ENCODE results near the gene THSD4.
"Not testable (repeated sequence)": the region's sequence is repeated elsewhere in the genome, so short reads cannot be mapped to it uniquely, and the experiment has no call there.

THSD4 gene

DNA sequence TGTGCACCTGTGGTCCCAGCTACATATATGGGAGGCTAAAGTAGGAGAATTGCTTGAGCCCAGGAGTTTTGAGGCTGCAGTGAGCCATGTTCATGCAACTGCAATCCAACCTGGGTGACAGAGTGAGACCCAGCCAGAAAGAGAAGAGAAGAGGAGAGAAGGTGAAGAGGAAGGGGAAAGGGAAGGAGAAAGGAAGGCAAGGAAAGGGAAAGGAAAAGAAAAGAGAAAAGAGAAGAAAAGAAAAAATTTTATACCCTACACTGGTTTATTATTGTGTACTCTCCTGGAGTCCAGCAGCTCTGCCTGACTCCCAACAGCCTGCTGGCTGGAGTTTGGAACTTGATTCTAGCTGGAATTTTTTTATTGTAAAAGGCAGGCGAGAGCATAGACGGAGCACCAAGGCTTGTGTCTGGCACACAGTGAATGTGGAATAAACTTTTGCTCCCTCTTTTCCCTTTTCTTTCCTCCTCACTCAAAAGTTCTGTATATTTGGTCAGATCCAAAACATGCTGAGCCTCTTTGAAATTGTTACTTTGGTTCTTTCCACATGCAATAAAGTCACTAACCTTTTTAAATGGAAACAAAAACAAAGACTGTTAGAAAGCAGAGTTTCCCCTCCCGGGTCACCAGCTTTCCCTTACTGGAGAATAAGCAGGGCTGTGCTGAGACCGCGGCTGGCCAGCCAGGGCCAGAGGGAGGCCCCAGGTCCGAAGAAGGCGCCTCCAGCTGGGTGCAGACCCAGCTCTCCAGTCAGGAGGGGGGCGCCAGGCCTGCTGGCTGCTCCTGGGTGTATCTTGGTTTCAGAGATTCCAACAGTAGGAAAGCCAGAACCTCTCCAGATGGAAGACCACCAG is 9.9 kb downstream of the THSD4 start:
- no peak for DNase-seq

GRCh38 chr15:71125831-71126450 is 10.7 kb downstream of the THSD4 start:
- no peak for DNase-seq

- DNase-seq: no peak
Measured at GRCh38 chr15:71127083-71127482, 11.8 kb downstream of the THSD4 start.

DNA sequence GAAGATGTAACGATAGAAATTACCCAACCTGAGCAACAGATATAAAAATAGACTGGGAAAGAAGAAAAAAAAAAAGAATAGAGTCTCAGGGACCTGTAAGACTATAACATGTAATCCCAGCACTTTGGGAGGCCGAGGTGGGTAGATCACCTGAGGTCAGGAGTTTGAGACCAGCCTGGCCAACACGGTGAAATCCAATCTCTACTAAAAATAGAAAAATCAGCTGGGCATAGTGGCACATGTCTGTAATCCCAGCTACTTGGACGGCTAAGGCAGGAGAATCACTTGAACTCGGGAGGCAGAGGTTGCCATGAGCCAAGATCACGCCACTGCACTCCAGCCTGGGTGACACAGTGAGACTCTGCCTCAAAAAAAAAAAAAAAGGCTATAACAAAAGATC is 12.9 kb downstream of the THSD4 start:
- not testable (repeated sequence) for DNase-seq

- DNase-seq: no peak
Measured at GRCh38 chr15:71128939-71129562, 13.8 kb downstream of the THSD4 start.

GRCh38 chr15:71129669-71130068 is 14.4 kb downstream of the THSD4 start:
- no peak for DNase-seq

DNA sequence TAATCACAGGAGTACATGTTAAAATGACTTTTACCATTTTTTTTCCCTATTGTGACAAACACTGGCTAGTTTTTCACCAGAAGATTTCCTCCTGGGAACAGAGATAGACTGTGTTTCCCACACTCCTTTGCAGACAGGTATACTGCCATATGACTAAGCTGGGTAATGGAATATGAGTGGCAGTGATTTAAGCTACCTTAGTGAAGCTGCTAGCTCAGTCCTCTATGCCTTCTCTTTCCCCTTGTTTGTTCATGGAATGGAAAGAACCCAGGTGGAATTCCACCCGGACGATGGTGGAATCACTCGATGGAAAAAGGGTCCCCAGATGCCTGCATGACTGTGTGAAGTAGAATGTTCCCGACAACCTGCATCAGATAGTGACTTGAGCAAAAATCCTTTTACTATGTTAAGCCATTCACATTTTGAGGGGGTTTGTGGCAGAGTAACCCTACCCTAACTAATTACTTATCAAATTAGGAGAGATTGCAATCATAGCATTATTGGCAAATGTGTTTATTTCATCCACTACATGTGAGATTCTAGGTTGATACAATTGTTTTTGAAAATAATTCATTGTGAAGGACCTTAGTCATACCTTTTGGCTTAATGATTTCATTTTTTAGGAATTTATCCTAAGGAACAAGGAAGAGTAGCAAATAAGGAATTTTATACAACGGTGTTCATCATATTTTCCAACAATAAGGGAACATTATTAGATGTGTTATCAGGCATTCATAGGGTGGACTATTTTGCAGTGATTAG is 16.5 kb downstream of the THSD4 start:
- no peak for DNase-seq

DNA sequence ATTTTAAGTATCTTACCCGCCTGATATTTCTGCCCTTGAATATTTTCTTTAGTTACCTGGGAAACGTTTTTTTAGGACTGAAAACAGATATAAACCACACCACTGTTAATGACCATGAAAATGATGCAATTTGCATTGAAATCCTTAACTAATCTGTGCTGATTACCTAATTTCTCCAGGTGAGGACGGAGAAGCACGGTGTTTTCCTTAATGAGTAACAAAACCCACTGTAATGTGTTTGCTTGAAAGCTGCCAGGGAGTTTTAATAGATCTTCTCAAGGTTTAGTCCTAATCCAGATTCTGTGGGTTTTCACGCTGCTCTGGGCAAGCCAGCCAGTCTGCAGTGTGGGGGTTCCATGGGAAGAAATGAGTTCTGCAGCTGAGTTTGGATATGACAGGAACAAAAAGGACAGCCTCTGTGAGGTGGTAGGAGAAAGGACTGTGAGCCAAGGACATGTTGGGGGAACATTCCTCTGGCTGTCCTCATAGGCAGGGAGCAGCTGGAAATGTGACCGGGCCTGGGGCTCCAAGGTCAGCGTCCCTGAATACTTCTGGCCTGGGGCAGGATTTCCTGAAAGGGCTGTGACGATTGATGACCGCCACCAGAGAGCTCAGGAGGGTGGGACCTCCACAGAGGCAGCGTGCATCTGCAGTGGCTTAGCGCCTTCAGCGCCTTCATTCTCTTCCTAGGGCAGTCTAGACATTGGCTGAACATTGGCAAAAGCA is 18.6 kb downstream of the THSD4 start:
- DNase-seq: no peak

- no peak for DNase-seq
Measured at GRCh38 chr15:71136159-71136783, 21.0 kb downstream of the THSD4 start.

DNA sequence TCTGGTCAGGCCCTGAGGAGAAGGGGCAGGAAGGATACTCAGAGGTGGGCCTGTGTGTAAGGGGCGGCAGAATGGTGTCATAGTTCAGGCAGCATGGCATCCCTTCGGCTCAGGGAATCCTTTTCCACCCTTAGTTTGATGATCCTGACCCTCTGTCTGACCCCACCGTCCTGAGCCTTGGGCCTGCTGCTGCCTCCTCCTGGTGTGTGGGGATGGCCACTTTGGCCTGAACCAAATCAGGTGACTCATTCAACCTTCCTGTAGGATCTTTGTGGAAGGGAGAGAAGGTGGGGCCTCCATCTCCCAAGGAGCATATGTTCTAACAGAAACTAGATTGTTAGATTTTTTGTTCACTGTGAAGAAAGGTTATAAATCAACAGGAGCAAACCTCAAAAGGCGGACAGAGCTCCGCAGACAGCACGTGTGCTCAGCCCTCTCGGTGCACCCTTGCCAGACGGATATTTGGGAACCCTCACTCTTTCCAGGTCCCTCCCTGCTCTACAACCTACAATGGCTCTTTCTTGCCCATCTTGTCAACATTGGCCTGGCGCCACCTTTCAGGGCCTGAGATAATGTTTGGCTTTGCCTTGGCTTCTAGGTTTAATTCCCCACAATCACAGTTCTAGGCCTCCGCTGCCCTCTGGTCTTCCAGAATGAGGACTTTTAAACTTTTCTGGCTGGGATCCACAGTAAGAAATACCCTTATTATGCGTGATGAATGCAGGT is 21.7 kb downstream of the THSD4 start:
- no peak for DNase-seq

- DNase-seq: no peak
Measured at GRCh38 chr15:71138473-71138872, 23.2 kb downstream of the THSD4 start.

- no peak for DNase-seq
Measured at GRCh38 chr15:71139241-71139640, 24.0 kb downstream of the THSD4 start.

GRCh38 chr15:71141572-71141971 is 26.3 kb downstream of the THSD4 start:
- DNase-seq: no peak

DNA sequence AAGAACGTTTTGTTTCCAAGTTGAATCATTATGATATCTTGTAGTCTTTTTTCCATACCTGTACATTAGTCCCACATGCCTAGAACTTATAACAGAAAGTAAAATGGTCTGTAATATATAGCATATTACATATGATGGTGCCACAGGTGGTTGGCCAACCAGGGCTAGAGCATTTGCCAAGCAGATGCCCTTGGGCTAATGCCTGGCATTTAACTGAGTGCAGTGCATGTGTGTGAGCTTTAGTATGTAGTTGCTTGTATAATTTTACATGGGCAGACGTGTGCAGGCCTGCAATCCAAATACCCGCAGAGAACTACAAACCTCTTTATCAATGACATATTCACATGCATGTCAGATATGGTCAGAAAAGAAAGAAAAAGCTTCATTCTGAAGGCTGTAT is 27.5 kb downstream of the THSD4 start:
- DNase-seq: no peak

DNA sequence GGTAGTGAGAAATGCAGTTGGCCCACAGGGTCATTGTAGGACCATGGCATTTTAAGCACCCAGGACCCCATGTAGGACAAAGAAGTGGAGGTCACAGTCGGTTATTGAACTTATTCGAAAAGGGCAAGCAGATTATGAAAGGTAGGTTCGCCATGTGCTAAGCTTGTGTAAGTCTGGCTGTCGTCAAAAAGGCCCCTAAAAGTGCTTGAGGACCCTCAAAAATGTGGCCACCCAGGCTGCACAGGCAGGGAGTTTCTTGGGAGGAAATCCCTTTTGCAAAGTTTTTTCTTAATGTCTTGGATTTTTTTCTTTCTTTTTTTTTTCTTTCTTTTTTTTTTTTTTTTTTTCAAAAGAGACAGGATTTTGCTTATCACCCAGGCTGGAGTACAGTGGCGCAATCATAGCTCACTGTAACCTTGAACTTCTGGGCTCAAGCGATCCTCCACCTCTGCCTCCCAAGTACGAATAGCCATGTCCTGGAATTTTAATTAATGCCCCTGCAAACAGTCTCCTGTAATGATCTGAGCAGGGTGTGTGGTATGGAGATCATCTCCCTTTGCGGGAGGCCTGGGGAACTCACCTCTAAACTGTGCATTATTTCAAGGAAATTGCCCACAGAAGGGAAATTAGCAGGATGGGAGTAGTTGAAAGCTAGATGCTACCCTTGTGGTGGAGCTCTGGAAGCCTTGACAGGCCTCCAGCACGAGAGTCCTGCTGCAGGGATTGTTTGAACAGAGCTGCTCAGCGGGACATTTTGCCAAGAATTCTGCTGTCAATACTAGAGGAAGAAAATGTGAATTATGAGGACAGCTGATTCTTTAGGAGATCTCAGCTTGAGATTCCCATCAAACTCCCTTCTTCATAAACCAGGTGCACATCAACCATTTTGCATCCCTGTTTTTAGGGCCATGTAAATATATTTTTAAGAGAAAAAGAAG is 28.4 kb downstream of the THSD4 start:
- DNase-seq: no peak

DNA sequence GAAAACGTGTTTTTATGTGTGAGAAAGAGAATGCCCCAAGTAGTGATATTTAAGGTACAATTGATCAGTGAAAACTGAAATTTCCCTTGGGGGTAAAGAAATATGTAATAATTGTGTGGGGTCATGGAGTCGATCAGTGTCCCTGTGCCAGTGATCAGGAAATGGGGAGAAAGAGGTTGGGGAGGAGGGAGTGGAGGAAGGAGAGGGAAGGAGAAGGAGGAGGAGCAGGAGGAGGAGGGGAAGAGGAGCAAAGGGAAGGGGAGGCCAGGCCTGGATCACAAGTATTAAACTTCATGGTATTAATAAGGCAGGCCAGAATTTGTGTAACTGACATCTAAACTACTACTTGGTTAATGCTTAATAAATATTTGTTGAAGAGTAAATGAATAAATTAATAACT is 30.4 kb downstream of the THSD4 start:
- no peak for DNase-seq

GRCh38 chr15:71146580-71146982 is 31.3 kb downstream of the THSD4 start:
- no peak for DNase-seq

- no peak for DNase-seq
Measured at GRCh38 chr15:71148048-71148447, 32.8 kb downstream of the THSD4 start.

- no peak for DNase-seq
Measured at GRCh38 chr15:71149646-71150557, 34.6 kb downstream of the THSD4 start.
